Right lobe of liver (tissue), 4 donors: Measurements from ENCODE around the gene SNX12.

Source experiments
- POLR2A ChIP-seq: fragments of 450-650 bp; IDR thresholded peaks from one replicate; pipeline ENCODE4 v1.6.1; 2017; ENCODE audit warnings: antibody characterized with exemption, mild to moderate bottlenecking
- TF ChIP-seq, protein P1 (sequence below), 4 donors: fragments of 200-600 bp in 3 of 4; fragments of 450-650 bp in 1 of 4; IDR thresholded peaks; one replicate each; pipeline versions ENCODE4 v1.5.1 to v1.8.0; 2016 to 2022; ENCODE audit warnings: antibody characterized with exemption in 4 of 4, mild to moderate bottlenecking in 2 of 4
- donor health status: DM: no; HTN: no; CAD: no.
- donor health status: DM: no; HTN: no; CAD: no.
- donor health status: DM: no; HTN: yes; CAD: no.

DNA sequence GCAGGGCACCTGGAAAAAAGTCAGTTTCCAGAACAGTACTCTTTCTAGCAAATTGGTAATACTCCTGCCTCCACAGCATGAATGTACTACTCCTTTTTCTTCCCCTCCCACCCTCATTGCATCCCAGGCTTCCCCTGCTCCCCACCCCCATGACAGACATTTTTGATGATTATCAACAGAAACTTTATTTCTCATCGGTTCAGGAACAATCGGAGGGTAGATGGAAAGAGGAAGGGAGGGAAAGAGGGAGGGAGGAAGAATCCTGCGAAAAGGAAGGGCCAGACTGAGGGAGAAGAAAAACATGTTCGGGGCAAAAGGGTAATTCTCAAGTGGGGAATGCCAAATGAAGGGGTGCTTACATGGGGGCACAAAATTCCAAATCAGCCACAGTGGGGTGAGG is 39.1 kb upstream of the SNX12 start:
- TF ChIP-seq, protein P1, sequence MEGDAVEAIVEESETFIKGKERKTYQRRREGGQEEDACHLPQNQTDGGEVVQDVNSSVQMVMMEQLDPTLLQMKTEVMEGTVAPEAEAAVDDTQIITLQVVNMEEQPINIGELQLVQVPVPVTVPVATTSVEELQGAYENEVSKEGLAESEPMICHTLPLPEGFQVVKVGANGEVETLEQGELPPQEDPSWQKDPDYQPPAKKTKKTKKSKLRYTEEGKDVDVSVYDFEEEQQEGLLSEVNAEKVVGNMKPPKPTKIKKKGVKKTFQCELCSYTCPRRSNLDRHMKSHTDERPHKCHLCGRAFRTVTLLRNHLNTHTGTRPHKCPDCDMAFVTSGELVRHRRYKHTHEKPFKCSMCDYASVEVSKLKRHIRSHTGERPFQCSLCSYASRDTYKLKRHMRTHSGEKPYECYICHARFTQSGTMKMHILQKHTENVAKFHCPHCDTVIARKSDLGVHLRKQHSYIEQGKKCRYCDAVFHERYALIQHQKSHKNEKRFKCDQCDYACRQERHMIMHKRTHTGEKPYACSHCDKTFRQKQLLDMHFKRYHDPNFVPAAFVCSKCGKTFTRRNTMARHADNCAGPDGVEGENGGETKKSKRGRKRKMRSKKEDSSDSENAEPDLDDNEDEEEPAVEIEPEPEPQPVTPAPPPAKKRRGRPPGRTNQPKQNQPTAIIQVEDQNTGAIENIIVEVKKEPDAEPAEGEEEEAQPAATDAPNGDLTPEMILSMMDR (IDR thresholded peaks at IDR 0.05) = no peak
- TF ChIP-seq POLR2A = no peak
